HG02798 (cell line): ENCODE results near the gene TNRC18.
"Not testable (repeated sequence)": the region's sequence is repeated elsewhere in the genome, so short reads cannot be mapped to it uniquely, and the experiment has no call there.

ENCODE experiments used
- ATAC-seq: cut with Tn5 transposase; IDR thresholded peaks from one replicate; pipeline ENCODE4 v1.9.1; 2021; ENCODE audit warnings: mild to moderate bottlenecking; ENCODE audit not compliant: unreplicated experiment, poor library complexity

Gene TNRC18

GRCh38 chr7:5423306-5423975 lies at the start of gene TNRC18:
TSS of gene TNRC18 (minus strand) at chr7:5423834. CDS start at chr7:5421246, 2,588 bp downstream.
- ATAC-seq, result no peak

- ATAC-seq, result no peak
These were observed 49.0 kb upstream of the TNRC18 start for GRCh38 chr7:5472432-5473315.

- ATAC-seq, result not testable (repeated sequence)
These were observed 48.0 kb upstream of the TNRC18 start for GRCh38 chr7:5471623-5472022.

- ATAC-seq, result no peak
These were observed 47.2 kb upstream of the TNRC18 start for GRCh38 chr7:5470816-5471215.

GRCh38 chr7:5470167-5470532 lies 46.5 kb upstream of the TNRC18 start:
- ATAC-seq, result no peak

- ATAC-seq, result no peak
These were observed 45.9 kb upstream of the TNRC18 start for GRCh38 chr7:5469375-5470166.

- ATAC-seq, result no peak
These were observed 44.0 kb upstream of the TNRC18 start for GRCh38 chr7:5467645-5468044.

- no peak for ATAC-seq
These were observed 42.9 kb upstream of the TNRC18 start for GRCh38 chr7:5466551-5466950.

GRCh38 chr7:5463031-5463430 lies 39.4 kb upstream of the TNRC18 start:
- no peak for ATAC-seq

GRCh38 chr7:5462216-5462615 lies 38.6 kb upstream of the TNRC18 start:
- no peak for ATAC-seq

GRCh38 chr7:5458921-5459480 lies 35.4 kb upstream of the TNRC18 start:
- ATAC-seq, result no peak

GRCh38 chr7:5457245-5457735 lies 33.7 kb upstream of the TNRC18 start:
- ATAC-seq, result no peak

GRCh38 chr7:5456409-5456808 lies 32.8 kb upstream of the TNRC18 start:
- ATAC-seq, result no peak

- ATAC-seq, result no peak
These were observed 32.1 kb upstream of the TNRC18 start for GRCh38 chr7:5455581-5456219.

GRCh38 chr7:5455175-5455574 lies 31.5 kb upstream of the TNRC18 start:
- ATAC-seq, result no peak

GRCh38 chr7:5454485-5454884 lies 30.9 kb upstream of the TNRC18 start:
- no peak for ATAC-seq

GRCh38 chr7:5453566-5454075 lies 30.0 kb upstream of the TNRC18 start:
- ATAC-seq, result no peak

- ATAC-seq, result no peak
These were observed 29.4 kb upstream of the TNRC18 start for GRCh38 chr7:5452937-5453540.

- no peak for ATAC-seq
These were observed 28.9 kb upstream of the TNRC18 start for GRCh38 chr7:5452470-5452899.
